SH-SY5Y (cell line): ENCODE results near the gene HK3.

Source experiments
- GATA2 ChIP-seq: IDR thresholded peaks from 2 replicates; pipeline ENCODE4 v1.6.1; 2011; ENCODE audit warnings: mild to moderate bottlenecking, low read depth, low read length
- GATA3 ChIP-seq: IDR thresholded peaks from 2 replicates; pipeline ENCODE4 v1.6.1; 2011; ENCODE audit warnings: low read depth, mild to moderate bottlenecking, low read length, moderate library complexity

DNA sequence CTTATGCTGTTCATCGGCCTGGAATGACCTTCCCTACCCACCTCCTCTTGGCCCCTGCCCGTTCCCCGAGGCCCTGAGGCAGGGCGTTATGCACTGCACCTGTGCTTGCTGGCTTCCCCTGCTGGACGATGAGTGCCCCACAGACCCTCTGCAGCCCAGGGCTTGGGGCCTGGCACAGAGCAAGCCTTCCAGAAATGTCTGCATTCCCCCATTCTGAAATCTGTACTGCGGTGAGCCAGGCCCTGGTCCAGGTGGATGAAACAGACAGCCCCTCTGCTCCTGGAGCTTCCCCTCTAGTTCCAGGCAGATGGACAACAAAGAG lies 53.8 kb downstream of the HK3 start:
- TF ChIP-seq GATA3 (no peak), GATA2 (no peak)
